HG03520 (cell line): ENCODE data around the gene PLA2G2F.

Source experiments
- ATAC-seq: cut with Tn5 transposase; IDR thresholded peaks from one replicate; pipeline ENCODE4 v1.9.1; 2021; ENCODE audit warnings: mild to moderate bottlenecking, moderate library complexity; ENCODE audit not compliant: unreplicated experiment

The PLA2G2F gene

DNA sequence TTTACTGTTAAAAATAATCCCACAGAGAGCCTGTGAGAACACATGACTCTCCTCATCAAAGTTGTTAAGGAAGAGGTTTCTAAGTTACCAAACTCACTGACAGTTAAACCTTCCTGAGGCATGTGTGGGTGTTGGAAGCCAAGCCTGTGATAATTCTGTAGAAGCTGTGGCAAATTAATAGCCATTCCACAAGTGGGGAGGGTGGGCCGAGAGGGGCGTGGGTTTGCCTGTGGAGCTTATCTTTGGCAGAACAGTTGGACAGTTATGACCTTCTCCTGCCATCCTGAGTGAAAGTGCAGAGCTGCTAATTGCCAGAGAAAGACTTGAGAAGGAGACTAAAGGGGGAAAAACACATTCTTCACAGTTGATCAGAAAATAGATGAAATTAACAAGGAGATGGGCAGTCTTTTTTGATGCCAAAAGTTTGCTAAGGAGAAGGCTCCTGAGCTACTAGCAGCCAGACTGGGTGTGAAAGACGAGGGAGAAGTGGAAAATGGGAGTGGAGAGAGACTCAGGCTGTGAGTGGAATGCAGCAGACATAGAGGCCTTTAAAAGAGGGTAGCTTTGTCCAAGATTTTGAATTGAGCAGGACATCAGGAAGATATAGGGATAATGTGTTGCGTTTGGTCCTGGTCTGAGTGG is 48.8 kb downstream of the PLA2G2F start:
- ATAC-seq: no peak

DNA sequence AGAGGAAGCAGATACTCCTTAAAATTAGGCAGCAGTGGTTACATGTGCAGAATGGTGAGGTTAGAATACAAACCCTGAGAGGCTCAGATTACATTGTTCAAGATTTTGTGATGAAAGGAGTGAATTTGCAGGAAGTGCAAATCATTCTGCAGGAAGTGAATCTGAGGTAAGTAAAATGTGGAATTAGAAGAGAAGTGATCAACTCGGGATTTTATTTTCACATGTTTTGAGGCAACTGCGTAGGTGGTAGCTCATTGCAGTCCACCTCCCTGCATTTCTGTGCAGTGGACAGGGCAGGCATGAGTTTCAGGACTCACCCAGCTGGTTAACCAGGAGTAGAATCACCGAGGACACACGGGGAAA is 49.3 kb downstream of the PLA2G2F start:
- ATAC-seq: no peak

DNA sequence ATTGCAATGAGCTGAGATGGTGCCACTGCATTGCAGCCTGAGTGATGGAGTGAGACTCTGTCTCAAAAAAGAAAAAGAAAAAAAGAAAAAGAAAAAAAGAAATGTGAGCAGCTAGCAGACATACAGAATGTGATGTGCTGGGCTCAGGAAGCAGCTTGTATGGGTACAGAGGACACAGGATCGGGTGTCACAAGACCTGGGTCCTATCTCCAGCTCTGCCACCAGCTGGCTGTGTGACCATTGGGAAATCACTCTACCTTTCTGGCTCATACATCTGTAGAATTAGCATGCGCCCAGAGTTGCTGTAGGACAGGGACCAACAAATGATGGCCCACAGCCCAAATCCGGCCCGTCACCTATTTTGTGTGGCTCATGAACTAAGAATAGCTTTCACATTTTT is 50.5 kb downstream of the PLA2G2F start:
- ATAC-seq: no peak

DNA sequence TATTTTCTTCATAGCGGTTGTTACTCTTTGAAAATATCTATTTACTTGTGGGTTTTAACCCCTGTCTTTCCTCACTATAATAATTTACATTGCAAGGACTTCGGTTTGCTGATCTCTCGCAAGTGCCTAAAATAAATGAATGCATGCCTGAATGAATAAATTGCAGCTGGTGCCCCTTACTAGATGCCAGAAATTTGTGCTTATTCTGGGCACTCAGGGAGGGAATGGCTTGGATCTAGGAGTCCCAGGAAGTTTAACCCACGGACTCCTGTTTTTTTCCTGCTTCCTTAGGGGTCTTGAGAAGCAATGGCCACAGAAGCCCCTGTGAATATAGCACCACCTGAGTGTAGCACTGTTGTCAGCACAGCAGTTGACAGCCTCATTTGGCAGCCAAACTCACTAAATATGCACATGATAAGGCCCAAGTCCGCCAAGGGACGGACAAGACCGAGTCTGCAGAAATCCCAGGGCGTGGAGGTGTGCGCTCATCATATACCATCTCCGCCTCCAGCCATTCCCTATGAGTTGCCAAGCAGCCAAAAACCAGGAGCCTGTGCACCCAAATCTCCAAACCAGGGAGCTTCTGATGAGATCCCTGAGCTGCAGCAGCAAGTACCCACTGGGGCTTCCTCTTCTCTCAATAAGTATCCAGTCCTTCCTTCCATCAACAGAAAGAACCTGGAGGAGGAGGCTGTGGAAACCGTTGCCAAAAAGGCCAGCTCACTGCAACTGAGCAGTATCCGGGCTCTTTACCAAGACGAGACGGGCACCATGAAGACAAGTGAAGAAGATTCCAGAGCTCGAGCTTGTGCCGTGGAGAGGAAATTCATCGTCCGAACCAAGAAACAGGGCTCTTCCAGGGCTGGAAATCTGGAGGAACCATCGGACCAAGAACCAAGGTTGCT is 51.4 kb downstream of the PLA2G2F start:
- ATAC-seq: no peak

DNA sequence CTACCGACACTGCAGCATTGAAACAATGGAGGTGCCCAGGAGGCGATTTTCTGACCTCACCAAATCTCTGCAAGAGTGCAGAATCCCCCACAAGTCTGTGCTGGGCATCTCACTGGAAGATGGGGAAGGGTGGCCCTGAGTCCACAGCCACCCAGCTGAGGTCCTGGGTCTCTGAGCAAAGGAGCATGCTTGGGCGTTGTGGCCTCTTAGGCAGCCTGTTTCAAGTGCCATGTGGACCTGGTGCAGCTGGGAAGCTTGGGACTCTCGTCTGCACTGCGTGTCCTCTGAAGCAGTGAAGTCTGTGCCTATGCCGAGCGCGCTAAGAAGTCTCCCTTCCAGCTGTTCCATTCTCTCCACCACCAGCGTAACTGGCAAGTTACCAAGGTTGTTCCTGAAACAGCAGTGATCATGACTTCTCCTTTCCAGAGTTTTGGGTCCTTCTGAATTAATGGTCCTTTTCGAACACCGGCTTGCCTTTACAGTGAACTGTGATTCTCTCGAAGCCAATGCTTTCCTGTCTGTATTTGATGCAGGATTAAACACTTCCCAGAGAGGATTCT is 52.2 kb downstream of the PLA2G2F start:
- no peak for ATAC-seq

DNA sequence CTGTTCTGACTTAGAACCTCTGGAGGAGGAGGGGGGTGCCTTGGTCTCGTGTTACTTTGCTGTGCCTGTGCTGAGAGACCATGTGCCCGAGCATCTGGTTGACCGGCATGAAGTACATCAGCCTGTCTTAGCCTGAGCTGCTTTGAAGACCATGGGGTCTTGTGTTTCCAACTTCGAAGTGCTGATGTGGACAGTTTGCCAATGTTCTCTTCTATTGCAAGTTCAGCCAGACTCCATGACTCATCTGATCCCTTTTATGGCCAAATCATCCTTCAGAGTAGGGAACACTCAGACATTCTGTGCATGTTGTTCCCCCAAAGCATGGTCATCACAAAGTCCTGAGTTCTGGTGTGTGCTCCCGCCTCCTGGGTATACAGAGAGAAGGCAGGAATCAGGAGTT is 53.2 kb downstream of the PLA2G2F start:
- ATAC-seq: no peak

DNA sequence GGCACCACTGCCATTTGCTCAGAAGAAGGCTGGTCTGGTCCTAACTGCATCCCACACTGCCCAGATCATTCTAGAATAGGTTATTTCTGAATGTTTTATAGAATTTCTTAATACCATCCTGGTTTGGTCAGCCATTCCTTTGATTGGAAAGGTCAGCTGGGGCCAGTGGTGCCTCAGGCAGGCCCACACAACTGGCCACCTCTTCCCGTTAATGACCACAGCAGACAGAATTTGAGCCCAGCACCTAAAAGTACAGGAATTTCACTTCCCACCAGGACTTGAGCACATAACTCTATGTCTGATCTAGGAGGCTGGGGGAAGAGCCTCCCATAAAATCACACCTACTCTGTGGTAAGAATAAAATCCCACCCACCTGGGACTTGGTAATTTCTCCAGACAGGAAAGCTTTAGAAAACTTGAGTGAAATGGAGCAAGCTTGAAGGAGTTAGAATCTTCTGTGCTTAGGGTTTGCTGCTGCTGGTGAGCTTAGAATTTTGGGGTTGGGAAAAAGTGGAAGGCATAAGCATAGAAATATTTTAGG is 53.8 kb downstream of the PLA2G2F start:
- ATAC-seq: no peak

DNA sequence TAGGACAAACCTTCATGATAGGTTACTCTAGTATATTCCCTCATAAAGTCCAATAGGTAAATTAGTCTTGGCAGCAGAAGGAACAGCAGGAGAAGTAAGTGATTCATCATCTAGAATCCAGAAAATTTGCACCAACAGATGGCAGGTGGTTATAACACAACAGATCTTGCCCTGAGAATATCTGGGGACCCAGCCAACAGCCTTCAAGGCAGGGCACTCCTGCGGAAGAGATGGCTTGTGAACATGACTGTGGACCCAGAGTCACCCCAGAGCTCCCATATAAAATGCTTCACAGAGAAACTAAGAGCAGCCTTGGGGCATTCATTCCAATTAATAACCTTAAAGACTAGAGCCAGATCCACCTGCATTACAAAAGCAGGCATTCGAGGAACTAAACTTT is 55.1 kb downstream of the PLA2G2F start:
- ATAC-seq: no peak

DNA sequence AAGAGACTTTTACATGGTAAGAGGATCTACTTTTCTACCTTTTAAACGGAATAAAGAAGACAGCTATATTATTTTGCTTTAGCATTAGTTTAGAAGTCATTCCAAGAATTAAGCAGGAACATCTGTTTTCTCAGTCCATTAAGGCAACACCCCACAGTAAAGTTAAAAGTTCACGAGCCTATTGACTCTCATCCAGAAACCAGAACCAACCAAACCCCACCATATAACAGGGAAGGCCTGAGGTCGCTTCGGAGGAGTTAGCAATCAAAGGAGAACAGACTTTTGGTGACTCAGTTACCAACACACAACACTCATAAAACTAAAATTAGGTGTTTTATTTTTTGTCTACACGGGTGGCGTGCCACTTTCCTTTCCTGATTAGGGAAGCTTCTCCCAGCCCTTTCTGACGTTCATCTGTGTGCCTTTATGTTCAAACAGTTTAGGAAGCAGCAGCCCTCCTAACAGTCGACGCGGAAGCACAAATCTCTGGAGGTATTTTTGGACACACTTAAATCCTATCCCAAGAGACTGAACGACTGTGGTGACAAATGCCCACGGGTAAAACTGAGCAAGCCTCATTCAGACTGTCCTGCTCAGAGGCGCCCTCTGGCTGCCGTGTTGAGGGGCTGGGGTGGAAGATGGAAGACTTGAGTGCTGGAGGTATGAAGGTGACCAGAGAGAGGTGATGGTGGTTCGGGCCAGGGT is 55.8 kb downstream of the PLA2G2F start:
- ATAC-seq: no peak

DNA sequence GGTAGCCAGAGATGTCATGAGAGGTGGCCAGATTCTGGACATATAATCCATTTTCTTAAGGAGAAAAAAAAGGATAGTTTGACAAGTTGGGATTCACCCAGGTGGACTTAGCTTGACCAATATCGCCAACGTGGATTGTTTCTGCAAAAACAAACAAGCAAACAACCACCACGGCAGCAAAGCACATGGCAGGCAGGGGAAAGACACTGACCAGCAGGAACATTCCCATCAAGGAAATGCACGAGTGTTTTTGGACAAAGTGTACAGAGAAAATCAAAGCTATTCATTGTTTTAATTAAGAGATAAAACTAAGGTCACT is 56.3 kb downstream of the PLA2G2F start:
- ATAC-seq: no peak

DNA sequence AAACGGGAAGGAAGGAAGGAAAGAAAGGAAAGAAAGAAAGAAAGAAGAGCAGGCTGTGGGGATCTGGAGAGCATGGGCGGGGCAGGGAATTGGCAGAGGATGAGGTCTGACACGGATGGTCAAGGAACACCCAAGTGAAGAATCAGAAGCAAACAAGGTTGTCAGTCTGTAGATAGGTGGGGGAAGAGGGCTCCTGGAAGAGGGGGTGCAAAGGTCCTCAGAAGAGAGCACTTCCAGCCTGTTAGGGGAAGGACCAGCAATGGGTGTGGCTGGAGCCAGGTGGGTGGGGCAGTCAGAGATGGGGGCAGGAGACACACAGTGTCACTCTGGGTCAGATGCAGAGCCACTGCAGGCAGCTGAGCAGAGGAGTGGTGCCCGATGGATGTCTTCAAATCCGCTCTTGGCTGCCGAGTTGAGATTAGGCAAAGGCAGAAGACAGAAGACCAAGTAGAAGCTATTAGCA is 58.2 kb downstream of the PLA2G2F start:
- no peak for ATAC-seq

DNA sequence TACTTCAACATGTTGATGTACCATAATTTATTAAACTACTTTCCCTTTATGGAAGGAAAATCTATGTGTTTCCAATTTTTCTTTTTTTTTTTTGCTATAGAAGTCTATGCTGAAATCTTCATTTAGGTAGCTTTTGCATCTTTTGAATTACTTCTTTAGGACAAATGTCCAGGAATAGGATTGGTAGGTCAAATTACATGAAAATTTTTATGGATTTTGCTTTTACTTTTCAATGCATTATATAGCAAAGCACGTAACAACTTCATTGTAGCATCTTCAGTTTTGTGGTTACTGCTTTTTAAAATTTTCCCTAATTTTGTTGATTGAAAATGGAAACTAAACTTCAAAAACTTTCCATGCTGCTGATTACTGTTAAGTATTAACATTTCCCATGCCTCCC is 59.2 kb downstream of the PLA2G2F start:
- no peak for ATAC-seq

DNA sequence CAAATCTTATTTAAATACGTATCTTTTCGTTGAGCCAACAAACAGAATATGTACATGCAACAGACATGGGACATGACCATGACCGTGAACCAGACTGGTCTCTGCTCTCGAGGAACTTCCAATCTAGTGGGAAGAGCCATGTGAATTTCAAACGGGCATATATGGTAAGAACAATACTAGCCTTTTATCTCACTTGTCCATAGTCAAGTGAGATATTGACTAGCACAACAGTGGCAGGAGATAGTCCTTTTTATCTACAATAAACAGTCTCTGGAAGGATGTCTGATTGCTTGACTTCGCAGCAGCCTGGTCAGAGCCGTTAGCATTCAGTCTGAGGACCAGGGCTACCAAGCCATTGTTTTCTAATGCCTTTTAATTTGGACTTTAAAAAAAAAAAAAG is 59.8 kb downstream of the PLA2G2F start:
- no peak for ATAC-seq

DNA sequence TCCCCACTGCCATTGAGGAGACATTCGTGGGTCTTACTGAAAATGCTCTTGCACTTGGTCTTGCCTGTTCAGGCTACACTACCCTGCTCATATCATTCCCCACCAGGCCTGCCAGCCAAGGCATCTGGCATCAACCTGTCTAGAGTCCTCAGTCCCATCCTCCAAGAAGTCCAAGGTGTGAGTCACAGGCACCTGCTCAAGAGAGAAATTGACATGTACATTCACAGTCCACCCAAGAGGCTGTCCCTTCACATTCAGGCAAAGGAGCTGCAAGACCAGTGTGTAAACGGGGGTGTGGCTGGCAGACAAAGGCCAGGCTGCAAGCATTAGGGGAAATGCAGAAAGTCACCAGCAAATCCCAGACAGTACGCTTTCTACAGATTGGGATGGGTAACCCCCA is 60.3 kb downstream of the PLA2G2F start:
- ATAC-seq: no peak

DNA sequence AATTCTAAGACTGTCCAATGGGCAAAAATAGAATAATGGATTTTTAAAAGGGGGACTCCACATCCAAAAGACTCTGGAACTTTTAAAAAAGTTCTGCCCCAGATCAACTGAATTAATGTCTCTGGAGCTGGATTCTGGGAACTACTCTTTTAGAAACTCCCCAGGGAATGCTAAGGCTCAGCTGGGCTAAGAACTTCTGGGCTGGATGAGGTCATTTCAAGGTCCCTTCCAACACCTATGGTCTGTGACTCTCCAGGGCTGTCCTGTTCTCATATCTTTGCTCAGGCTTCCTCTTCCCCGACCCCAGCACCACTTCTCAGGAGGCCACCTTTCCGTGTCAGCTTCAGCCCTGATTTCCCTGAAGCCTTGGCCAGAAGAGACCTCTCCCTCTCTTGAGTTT is 60.7 kb downstream of the PLA2G2F start:
- no peak for ATAC-seq
